ENCODE data around the gene OBP2A. TPM values are rescaled to one million over a fixed set of nuclear protein-coding genes. Genes with fewer than 3 reads are reported as not detected.

OBP2A gene
- total RNA-seq, 2 donors from 2014 or later = not detected

DNA sequence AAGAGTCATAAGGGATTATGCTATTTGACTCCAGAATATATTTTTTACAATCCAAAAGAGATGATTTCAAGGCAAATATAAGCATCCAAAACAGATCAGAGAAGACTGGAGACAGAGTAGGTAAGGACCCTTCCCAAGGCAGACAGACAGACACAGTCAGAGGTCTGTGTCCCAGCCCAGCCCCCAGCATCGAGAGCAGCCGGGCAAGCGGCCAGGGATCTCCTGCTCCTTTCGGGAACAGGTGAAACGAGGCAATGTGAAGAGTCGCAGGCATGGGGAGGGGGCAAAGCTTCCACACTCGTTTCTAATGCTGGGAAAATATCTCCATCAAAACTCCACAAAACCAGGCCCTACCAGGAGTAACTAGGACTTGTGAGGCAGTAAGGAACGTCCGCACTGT lies 21.4 kb downstream of the OBP2A start:
- no peak for DNase-seq (ENCODE audit: low spot score)
- H3K4me1 ChIP-seq = no peaks in the 10 kb centered on the region
- H3K4me3 ChIP-seq = no peak overlapping the region
- no peaks in the 10 kb centered on the region for H3K36me3 ChIP-seq
- TF ChIP-seq, protein P1, sequence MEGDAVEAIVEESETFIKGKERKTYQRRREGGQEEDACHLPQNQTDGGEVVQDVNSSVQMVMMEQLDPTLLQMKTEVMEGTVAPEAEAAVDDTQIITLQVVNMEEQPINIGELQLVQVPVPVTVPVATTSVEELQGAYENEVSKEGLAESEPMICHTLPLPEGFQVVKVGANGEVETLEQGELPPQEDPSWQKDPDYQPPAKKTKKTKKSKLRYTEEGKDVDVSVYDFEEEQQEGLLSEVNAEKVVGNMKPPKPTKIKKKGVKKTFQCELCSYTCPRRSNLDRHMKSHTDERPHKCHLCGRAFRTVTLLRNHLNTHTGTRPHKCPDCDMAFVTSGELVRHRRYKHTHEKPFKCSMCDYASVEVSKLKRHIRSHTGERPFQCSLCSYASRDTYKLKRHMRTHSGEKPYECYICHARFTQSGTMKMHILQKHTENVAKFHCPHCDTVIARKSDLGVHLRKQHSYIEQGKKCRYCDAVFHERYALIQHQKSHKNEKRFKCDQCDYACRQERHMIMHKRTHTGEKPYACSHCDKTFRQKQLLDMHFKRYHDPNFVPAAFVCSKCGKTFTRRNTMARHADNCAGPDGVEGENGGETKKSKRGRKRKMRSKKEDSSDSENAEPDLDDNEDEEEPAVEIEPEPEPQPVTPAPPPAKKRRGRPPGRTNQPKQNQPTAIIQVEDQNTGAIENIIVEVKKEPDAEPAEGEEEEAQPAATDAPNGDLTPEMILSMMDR (IDR thresholded peaks at IDR 0.05) = no peak
- no peak overlapping the region for H3K27ac ChIP-seq
- H3K9me3 ChIP-seq = peaks cover 0 to 9% of the 10 kb centered on the region in 2 donors
- H3K27me3 ChIP-seq = no peaks in the 10 kb centered on the region

DNA sequence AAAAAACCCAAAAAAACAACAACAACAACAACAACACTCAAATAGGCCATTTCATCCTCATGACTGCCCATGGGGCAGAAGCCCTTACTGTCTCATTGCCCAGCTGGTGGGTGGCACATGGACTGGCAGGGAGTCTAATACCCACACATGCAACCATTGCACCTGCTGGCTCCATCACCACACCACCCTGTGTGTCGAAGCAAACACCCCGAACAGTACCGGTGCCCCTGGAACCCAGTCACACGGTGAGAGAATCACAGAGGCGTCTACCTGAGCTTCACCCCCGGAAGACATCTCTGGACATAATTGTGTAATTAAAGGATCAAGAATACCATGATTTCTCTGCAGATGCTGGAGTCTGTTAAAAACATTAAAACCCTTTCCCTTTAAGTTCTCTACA lies 22.1 kb downstream of the OBP2A start:
- H3K27me3 ChIP-seq = no peaks in the 10 kb centered on the region
- no peaks in the 10 kb centered on the region for H3K4me1 ChIP-seq
- H3K36me3 ChIP-seq = no peaks in the 10 kb centered on the region
- no peak for DNase-seq (ENCODE audit: low spot score)
- H3K9me3 ChIP-seq = peaks cover 0 to 9% of the 10 kb centered on the region in 2 donors
- H3K27ac ChIP-seq = no peak overlapping the region
- TF ChIP-seq, protein P1 (IDR thresholded peaks at IDR 0.05) = no peak
- H3K4me3 ChIP-seq = no peak overlapping the region

DNA sequence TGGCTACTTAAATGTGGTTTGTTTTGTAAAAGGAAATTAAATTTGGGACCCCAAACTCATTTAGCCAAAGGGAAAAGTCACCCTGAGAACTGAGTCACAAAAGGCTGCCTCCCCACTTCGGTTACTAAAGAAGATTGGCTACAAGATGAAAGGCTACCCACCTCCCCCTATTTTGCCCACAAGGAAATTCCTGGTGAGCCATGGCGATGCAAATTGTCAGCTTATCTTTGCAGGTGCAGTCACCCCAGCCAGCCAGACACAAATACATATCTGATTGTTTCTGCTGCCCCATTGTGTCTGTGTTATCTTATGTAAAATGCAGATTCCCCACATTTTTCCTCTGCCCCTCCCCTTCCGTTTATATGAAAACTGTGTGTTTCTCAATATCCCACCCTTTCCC lies 24.5 kb downstream of the OBP2A start:
- no peaks in the 10 kb centered on the region for H3K4me1 ChIP-seq
- H3K4me3 ChIP-seq = no peak overlapping the region
- no peaks in the 10 kb centered on the region for H3K27me3 ChIP-seq
- H3K36me3 ChIP-seq = no peaks in the 10 kb centered on the region
- no peak overlapping the region for H3K27ac ChIP-seq
- DNase-seq (ENCODE audit: low spot score) = no peak
- TF ChIP-seq, protein P1 (IDR thresholded peaks at IDR 0.05) = no peak
- peaks cover 0 to 9% of the 10 kb centered on the region in 2 donors for H3K9me3 ChIP-seq

DNA sequence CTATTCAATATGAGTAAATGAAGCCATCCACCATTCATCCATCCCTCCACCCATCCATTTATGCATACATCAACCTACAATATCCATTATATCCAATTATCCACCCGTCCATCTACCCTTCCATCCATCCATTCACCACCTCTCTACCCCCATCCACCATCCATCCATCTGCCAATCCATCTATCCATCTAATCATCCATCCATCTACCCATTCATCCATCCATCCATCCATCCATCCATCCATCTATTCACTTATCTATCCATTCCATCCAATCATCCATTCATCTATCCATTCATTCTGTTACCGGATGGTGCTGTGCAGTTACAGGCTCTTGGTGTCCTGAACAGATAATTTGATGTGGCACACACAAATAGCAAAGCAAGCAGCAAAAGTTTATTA lies 26.3 kb downstream of the OBP2A start:
- no peak for DNase-seq (ENCODE audit: low spot score)
- TF ChIP-seq, protein P1 (IDR thresholded peaks at IDR 0.05) = no peak
- Histone ChIP-seq H3K36me3 (no peaks in the 10 kb centered on the region), H3K9me3 (peaks cover 0 to 9% of the 10 kb centered on the region in 2 donors), H3K4me3 (no peak overlapping the region), H3K27ac (no peak overlapping the region), H3K4me1 (no peaks in the 10 kb centered on the region), H3K27me3 (no peaks in the 10 kb centered on the region)

DNA sequence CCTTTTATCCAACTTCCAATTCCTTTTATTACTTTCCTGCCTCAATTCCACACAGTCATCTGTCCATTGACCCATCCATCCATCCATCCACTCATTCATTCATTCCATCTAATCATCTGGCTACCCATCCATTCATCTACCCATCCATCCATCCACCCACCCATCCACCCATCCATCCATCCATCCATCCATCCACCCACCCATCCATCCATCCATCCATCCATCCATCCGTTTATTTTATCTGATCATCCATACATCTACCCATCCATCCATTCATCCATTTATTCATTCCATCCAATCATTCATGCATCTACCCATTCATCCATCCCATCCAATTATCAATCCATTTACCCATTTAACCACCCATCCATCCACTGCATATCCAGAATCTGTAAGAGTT lies 27.2 kb downstream of the OBP2A start:
- TF ChIP-seq, protein P1 (IDR thresholded peaks at IDR 0.05) = no peak
- Histone ChIP-seq H3K9me3 (peaks cover 0 to 9% of the 10 kb centered on the region in 2 donors), H3K27me3 (no peaks in the 10 kb centered on the region), H3K4me3 (no peak overlapping the region), H3K4me1 (no peaks in the 10 kb centered on the region), H3K36me3 (no peaks in the 10 kb centered on the region), H3K27ac (no peak overlapping the region)
- DNase-seq (ENCODE audit: low spot score) = no peak

DNA sequence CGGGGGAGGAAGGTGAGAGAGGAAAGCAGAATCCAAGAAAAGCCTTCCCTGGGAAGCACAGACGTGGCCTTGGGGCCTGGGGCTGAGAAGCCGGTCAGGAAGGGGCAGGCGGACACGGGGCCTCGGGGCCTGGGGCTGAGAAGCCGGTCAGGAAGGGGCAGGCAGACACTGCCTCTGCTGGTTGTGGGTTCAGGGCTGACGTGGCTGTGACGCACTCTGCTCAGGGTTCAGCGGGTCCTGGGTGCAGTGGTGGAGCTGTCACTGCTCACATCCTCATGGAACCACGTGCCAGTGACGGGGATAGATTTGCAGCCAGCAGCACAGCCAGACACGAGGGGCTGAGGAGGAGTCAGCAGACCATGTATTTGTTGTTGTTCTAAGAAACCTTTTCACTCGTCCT lies 28.4 kb downstream of the OBP2A start:
- Histone ChIP-seq H3K36me3 (no peaks in the 10 kb centered on the region), H3K9me3 (peaks cover 0 to 2% of the 10 kb centered on the region in 2 donors), H3K27me3 (no peaks in the 10 kb centered on the region), H3K27ac (no peak overlapping the region), H3K4me1 (no peaks in the 10 kb centered on the region), H3K4me3 (no peak overlapping the region)
- no peak for DNase-seq (ENCODE audit: low spot score)
- TF ChIP-seq, protein P1 (IDR thresholded peaks at IDR 0.05) = no peak

Measured in right atrium auricular region (tissue), 2 donors.